SKM-1 treated with dmso at 0.1 percent for 144 hours (cell line): ENCODE data around the gene GCSAML.
A peak's percentile ranks its signal among the peaks of the same experiment; 100 is the strongest.
"Not testable (repeated sequence)": the region's sequence is repeated elsewhere in the genome, so short reads cannot be mapped to it uniquely, and the experiment has no call there.

ENCODE experiments used
- DNase-seq: peaks from one replicate; lab custom pipeline; 2025; ENCODE audit not compliant: unreplicated experiment; lab: John Stamatoyannopoulos, UW

The GCSAML gene

DNA sequence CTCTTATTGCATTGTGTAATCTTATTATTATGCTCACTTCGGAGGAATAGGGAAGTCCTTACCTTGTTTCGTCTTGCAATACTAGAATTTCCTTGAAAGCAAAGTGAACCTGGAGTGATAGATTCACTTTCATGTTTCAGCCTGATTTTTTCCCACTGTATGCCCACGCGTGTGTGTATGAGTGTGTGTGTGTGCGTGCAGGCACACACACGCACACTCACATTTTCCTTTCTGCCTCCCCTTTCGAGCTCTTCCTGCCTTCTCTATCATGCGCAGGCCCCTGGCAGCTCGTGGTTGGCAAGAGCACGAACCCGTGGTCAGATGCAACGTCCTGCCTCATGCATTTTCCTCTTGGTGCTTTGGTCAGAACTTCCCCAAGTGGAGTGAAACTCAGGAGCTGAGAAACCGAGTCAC is at the start of gene GCSAML:
Gene GCSAML (plus strand): TSS at position 366 of the 414 bp plus-strand sequence. CDS start 58 bp downstream, outside the sequence.
- peak; percentile 28 for DNase-seq

DNA sequence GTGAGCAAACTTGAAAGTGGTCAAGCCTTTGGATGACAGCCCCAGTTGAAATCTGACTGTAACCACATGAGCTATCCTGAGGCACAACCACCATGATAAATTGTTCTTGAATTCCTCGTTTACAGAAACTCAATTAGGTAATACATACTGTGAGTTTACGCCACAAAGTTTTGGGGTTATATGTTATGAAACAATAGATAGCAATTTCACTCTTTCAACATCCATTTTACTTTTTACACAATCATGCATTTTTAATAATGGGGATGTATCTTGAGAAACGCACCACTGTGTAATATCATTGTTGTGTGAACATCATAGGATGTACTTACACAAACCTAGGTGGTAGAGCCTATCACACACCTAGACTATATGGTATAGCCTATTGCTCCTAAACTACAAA is 48.1 kb upstream of the GCSAML start:
- DNase-seq: peak; percentile 22

- no peak for DNase-seq
These were observed 42.1 kb upstream of the GCSAML start for GRCh38 chr1:247506831-247507230.

GRCh38 chr1:247517795-247518612 is 30.9 kb upstream of the GCSAML start:
- no peak for DNase-seq

DNA sequence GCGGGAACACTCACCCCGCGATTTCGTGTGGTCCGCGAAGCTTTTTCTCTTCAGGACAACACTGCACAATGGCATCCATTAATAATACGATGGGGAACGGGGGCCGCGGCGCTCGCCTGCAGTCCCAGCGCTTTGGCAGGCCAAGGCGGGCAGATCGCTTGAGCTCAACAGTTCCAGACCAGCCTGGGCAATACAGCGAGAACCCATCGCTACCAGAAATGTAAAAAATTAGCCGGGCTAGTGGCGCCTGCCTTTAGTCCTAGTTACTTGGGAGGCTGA is 30.4 kb upstream of the GCSAML start:
- DNase-seq: no peak

GRCh38 chr1:247521886-247522285 is 27.0 kb upstream of the GCSAML start:
- DNase-seq: not testable (repeated sequence)

- DNase-seq: no peak
These were observed 20.0 kb upstream of the GCSAML start for GRCh38 chr1:247528812-247529474.

DNA sequence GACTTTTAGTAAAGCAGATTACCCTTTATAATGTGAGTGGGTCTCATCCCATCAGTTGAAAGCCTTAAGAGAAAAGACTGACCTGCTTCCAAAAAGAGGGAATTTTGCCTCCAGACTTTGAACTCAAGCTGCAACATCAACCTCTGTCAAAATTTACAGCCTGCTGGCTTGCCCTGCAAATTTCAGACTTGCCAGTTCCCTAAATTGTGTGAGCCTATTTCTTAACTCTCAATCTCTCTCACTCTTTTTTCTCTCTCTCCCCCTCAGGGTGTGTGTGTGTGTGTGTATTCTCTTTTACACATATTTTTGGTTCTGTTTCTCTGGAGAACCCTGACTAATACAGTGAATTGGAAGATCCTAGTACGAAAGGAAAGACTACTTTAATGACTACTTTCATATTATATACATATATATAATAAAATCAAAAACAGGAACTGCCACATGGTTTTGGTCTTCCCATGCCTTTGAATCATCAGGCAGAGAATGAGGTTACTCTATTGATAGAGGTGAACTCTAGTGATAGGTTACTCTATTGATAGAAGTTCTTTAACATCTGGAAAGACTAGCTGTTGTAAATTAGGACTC is 19.1 kb upstream of the GCSAML start:
- peak; percentile 60 for DNase-seq

GRCh38 chr1:247530785-247531184 is 18.1 kb upstream of the GCSAML start:
- no peak for DNase-seq

DNA sequence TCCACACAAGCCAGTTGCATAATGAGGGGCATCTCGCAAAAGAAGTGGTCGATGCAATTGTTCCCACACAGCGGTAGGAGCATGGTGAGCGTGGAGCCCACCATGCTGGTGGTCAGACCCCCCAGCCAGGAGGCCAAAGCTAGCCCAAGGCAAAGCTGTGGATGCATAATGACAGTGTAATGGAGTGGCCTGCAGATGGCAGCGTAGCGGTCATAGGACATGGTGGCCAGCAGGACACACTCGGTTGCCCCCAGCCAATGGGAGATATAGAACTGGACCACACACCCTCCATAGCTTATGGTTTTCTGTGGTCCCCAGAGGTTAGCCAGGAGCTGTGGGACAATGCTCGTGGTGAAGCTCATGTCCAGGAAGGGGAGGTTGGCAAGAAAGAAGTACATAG is 17.0 kb upstream of the GCSAML start:
- DNase-seq: no peak

GRCh38 chr1:247535402-247535801 is 13.5 kb upstream of the GCSAML start:
- no peak for DNase-seq

DNA sequence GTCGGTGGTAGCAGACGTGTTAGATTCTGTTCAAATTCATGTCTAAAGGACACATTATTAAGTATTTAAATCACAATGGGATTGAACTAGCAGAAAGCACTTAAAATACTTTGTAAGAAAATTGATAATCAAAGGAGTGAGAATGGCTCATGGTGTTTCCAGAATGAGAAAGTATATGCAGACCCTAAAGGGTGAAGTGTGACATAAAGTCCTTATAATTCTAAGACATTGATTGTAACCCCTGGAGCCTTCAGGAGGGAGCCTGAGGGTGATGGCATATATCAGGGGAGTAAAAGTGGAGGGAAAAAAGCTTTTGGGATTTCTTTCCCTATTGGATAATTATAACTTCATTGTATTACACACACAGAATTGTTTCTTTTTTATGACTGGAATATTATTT is 12.6 kb upstream of the GCSAML start, which contains the start of gene OR2C3:
Gene OR2C3 (minus strand): TSS at position 101 of the 400 bp plus-strand sequence. CDS start 3,929 bp downstream, outside the sequence.
- no peak for DNase-seq

GRCh38 chr1:247538561-247538960 is 10.4 kb upstream of the GCSAML start:
- no peak for DNase-seq

DNA sequence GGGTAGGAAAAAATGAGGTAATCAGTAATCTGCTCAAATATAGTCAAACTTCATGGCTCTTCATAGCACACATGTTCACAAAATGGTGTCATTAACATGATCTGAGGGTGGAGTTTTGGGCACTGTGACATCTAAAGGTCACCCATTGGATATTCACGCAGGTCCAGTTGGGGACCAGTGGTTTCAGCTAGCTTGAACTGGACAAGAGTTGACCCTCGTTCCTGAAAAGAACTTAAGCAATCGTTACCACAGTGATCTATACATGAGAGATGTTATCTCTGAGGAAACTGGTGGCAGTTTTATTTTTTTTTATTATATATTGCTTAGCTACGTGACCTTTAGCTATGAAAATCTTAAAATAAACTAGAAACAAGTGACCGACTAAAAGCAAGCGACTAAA is 9.7 kb upstream of the GCSAML start:
- DNase-seq: no peak

GRCh38 chr1:247540581-247540980 is 8.4 kb upstream of the GCSAML start:
- DNase-seq: no peak

- DNase-seq: peak; percentile 32
These were observed 6.1 kb upstream of the GCSAML start for GRCh38 chr1:247542811-247543210.

DNA sequence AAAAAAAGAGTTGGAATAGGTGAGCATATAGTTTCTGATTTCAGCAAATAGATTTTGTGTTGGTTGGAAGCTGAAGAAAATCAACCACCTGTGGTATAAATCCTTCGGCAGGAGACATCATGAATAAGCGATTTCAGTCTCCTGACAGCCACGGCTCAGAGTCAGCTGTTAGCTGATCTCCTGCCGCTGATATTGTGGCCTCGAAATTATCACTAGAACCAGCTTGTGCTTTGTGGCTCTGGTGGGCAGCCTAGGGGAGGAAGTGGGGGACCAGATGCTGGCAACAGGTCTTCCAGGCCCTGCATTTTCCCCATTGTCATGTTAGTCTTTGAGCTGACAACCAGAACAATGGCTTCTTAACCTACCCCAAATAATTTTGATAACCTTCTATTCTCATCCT is 842 bp upstream of the GCSAML start:
- no peak for DNase-seq

- DNase-seq: no peak
These were observed 2.8 kb downstream of the GCSAML start for GRCh38 chr1:247551721-247552120.

- no peak for DNase-seq
These were observed 3.3 kb downstream of the GCSAML start for GRCh38 chr1:247552231-247552630.

DNA sequence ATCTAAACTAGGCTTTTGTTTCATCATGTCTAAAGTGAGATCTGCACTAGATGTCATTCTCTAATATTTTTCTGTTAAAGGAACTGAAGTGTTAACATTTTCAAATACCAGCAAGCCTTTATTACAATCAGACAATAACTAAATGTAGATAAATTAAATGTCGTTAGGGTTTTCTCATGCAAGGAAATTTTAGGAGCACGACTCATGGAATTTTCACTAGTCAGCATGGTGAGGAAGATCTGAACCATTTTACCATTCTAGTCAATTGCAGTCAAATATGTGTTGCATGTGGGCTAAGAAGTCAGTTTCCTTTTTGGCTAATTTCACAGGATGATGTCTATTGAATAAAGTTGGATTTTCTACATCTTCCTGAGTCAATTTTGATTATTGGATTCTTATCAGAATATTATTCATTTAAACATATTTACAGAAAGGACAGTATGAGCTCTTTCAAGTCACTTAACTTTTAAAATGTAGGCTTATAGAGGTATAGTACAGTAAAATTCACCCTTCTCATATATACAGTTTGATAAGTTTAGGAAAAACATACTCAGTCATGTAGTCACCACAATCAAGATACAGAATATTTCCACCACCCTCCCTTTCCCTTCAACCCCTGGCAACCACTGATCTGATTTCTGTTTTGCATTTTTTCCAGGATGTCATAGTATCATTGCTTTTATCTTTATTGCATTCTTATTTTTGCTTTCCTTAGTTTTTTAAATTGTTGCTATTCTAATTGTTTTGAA is 9.2 kb downstream of the GCSAML start:
- DNase-seq: no peak

DNA sequence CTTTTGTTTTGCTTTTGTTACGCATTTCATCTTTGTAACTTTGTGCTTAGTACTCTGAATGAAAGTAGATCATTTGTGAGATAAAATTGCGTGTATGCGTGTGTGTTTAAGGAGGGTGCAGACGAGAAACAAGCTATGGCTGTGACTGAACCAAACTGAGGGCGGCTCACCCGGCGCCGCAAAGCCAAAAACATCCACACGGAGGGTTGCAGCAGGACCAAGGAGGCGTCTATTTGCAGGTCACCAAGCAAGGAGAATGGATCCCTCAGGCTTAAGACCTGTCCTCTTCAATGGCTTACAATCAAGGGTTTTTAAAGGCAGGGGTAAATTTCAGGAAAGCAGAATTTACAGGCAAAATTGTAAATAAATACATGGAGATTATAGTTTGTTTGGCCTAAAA is 12.8 kb downstream of the GCSAML start:
- DNase-seq: no peak
